ENCODE measurements around the gene GPBP1L1. TPM values are rescaled to one million over a fixed set of nuclear protein-coding genes. Genes with fewer than 3 reads are reported as not detected.

GPBP1L1 gene
- total and polyA plus RNA-seq, 2 of the 4 experiments (the other 2 are of a cell fraction), result 31.5 to 57.4 TPM

DNA sequence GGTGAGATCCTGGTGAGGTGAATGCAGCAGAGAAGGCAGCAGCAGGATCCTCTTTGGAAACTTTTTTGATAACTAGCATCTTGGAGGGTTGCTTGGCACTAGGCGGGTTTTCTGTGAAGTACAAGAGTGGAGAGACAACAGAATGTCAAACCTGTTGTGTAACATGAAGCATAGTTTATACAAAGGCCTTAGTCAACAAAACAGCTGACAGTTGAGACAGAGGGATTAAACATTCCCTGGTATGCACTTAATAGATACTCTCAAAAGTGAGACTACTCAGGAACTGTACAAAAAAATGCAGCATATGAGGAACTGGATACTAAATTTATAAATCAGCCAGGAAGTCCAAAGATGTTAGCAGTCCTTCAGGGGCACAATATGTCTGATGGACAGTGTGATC, 46.0 kb downstream of the GPBP1L1 start:
- H2BK15ac ChIP-seq (ENCODE audit: low read depth, low read length), result no peak overlapping the region
- no TSS peak for BruUV-seq (replicated peaks)
- no peak overlapping the region for H2BK120ac ChIP-seq (ENCODE audit: low read depth, low read length)
- H3K79me1 ChIP-seq (ENCODE audit: low read depth in 1 of 2, low read length in 2 of 2), result peaks cover 3 to 48% of the 10 kb centered on the region in 2 experiments; a peak in 3 of 4 replicates
- H3K27ac ChIP-seq (ENCODE audit: insufficient read depth, low read length), result peak overlapping the region; percentile 56; the same call in 1 of the 2 replicates
- TF ChIP-seq RCOR1 (IDR thresholded peaks at IDR 0.05; ENCODE audit: insufficient replicate concordance, low read length) (no peak), FOS (IDR thresholded peaks at IDR 0.05; ENCODE audit: low read depth, low read length) (no peak), MAZ (IDR thresholded peaks at IDR 0.05; ENCODE audit: borderline replicate concordance, low read depth, low read length) (no peak), CHD1 (IDR thresholded peaks at IDR 0.05; ENCODE audit: low read depth, low read length) (no peak), POLR2A (IDR thresholded peaks at IDR 0.05; ENCODE audit: low read depth, low read length) (no peak), RFX5 (IDR thresholded peaks at IDR 0.05; ENCODE audit: low read depth, low read length) (no peak), MAFK (IDR thresholded peaks at IDR 0.05; ENCODE audit: low read depth, low read length) (no peak), RAD21 (IDR thresholded peaks at IDR 0.05; ENCODE audit: low read length) (no peak), CEBPB (IDR thresholded peaks at IDR 0.05; ENCODE audit: low read depth, low read length) (no peak), BHLHE40 (IDR thresholded peaks at IDR 0.05; ENCODE audit: low read depth, low read length) (no peak), NFE2L2 (IDR thresholded peaks at IDR 0.05; ENCODE audit: low read depth, low read length) (no peak), SMC3 (IDR thresholded peaks at IDR 0.05; ENCODE audit: low read depth, low read length) (no peak), MXI1 (IDR thresholded peaks at IDR 0.05; ENCODE audit: borderline replicate concordance, low read depth, low read length) (no peak)
- TF ChIP-seq, protein P1, sequence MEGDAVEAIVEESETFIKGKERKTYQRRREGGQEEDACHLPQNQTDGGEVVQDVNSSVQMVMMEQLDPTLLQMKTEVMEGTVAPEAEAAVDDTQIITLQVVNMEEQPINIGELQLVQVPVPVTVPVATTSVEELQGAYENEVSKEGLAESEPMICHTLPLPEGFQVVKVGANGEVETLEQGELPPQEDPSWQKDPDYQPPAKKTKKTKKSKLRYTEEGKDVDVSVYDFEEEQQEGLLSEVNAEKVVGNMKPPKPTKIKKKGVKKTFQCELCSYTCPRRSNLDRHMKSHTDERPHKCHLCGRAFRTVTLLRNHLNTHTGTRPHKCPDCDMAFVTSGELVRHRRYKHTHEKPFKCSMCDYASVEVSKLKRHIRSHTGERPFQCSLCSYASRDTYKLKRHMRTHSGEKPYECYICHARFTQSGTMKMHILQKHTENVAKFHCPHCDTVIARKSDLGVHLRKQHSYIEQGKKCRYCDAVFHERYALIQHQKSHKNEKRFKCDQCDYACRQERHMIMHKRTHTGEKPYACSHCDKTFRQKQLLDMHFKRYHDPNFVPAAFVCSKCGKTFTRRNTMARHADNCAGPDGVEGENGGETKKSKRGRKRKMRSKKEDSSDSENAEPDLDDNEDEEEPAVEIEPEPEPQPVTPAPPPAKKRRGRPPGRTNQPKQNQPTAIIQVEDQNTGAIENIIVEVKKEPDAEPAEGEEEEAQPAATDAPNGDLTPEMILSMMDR (conservative IDR thresholded peaks at IDR 0.05; ENCODE audit: low read depth, low read length), result no peak
- TF ChIP-seq, protein P2, sequence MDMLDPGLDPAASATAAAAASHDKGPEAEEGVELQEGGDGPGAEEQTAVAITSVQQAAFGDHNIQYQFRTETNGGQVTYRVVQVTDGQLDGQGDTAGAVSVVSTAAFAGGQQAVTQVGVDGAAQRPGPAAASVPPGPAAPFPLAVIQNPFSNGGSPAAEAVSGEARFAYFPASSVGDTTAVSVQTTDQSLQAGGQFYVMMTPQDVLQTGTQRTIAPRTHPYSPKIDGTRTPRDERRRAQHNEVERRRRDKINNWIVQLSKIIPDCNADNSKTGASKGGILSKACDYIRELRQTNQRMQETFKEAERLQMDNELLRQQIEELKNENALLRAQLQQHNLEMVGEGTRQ (IDR thresholded peaks at IDR 0.05; ENCODE audit: low read depth, low read length), result no peak
- TF ChIP-seq, protein P3, sequence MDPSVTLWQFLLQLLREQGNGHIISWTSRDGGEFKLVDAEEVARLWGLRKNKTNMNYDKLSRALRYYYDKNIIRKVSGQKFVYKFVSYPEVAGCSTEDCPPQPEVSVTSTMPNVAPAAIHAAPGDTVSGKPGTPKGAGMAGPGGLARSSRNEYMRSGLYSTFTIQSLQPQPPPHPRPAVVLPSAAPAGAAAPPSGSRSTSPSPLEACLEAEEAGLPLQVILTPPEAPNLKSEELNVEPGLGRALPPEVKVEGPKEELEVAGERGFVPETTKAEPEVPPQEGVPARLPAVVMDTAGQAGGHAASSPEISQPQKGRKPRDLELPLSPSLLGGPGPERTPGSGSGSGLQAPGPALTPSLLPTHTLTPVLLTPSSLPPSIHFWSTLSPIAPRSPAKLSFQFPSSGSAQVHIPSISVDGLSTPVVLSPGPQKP (IDR thresholded peaks at IDR 0.05; ENCODE audit: borderline replicate concordance, low read depth, low read length), result no peak
- no peak overlapping the region for H3K9ac ChIP-seq (ENCODE audit: low read depth, low read length)
- no peak overlapping the region for H2AK5ac ChIP-seq (ENCODE audit: low read depth, low read length)
- no peak overlapping the region for H3K4ac ChIP-seq (ENCODE audit: low read depth, low read length)
- WGBS, 2 experiments (ENCODE audit: extremely low coverage in 2 of 2, insufficient read length in 1 of 2), result no CpG with 5 or more reads among the region's 1 CpG
- intact Hi-C loops (cut with micrococcal nuclease), result loop anchor here (5.0 kb wide), 1 partner anchor 242 kb away; no protein-coding TSS in a partner anchor
- POLR2A ChIA-PET (ENCODE audit: unreplicated experiment), result no interaction called here
- H2BK5ac ChIP-seq (ENCODE audit: low read depth, low read length, poor library complexity, severe bottlenecking), result peak overlapping the region; percentile 42
- no peak overlapping the region for H3K14ac ChIP-seq (replicated peaks; ENCODE audit: low read depth, low read length)
- H3K9me3 ChIP-seq (ENCODE audit: control insufficient read depth, insufficient read depth, low read length), result no peaks in the 10 kb centered on the region
- ATAC-seq (ENCODE audit: low read depth), result peak; percentile 84
- H2AFZ ChIP-seq (replicated peaks; ENCODE audit: low read length, poor library complexity), result no peak overlapping the region
- H4K20me1 ChIP-seq (ENCODE audit: insufficient read depth, low read length), result peaks cover 7% of the 10 kb centered on the region; the same call in 1 of the 2 replicates
- H3K4me3 ChIP-seq (ENCODE audit: insufficient read depth, low read depth, low read length), result no peak overlapping the region
- H4K91ac ChIP-seq (ENCODE audit: insufficient read depth, low read depth, low read length), result no peak overlapping the region
- H3K18ac ChIP-seq (ENCODE audit: low read depth, low read length), result no peak overlapping the region
- no peak overlapping the region for H4K8ac ChIP-seq (ENCODE audit: low read depth in 2 of 2, low read length in 2 of 2)
- H3K23ac ChIP-seq (ENCODE audit: low read depth, low read length), result no peak overlapping the region
- no peak overlapping the region for H3K4me2 ChIP-seq (ENCODE audit: low read depth, low read length)
- H4K5ac ChIP-seq (ENCODE audit: low read depth, low read length), result no peak overlapping the region
- H3K56ac ChIP-seq (ENCODE audit: extremely low read depth, insufficient read depth, low read length), result no peak overlapping the region
- in situ Hi-C loops (cut with MboI; ENCODE audit: low sequenced_read_pairs), result no loop called here
- H3K4me1 ChIP-seq (ENCODE audit: control insufficient read depth, insufficient read depth, low read length), result peaks cover 5% of the 10 kb centered on the region
- peaks cover 31% of the 10 kb centered on the region for H3K36me3 ChIP-seq (ENCODE audit: control insufficient read depth, insufficient read depth, low read length)
- dilution Hi-C loops (cut with HindIII; ENCODE audit: low sequenced_read_pairs, unreplicated experiment), result no loop called here
- CTCF ChIA-PET, result interaction anchor here (0.6 kb wide), 1 partner anchor 193 kb away, joined by 3 read pairs; no protein-coding TSS in a partner anchor
- no peak overlapping the region for H2AK9ac ChIP-seq (replicated peaks; ENCODE audit: low read depth, low read length, poor library complexity)
- peak; percentile 36 for DNase-seq
- no peak overlapping the region for H2BK20ac ChIP-seq (ENCODE audit: low read depth, low read length)
- no peaks in the 10 kb centered on the region for H3K9me1 ChIP-seq (ENCODE audit: insufficient read depth, low read length)
- H3K27me3 ChIP-seq (ENCODE audit: control insufficient read depth, insufficient read depth, low read length), result no peaks in the 10 kb centered on the region
